VCaP (cell line): Measurements from ENCODE around the gene PGBD5.
"Not testable (repeated sequence)": the region's sequence is repeated elsewhere in the genome, so short reads cannot be mapped to it uniquely, and the experiment has no call there.

Experiments used
- H3K27ac ChIP-seq: fragments of 450-650 bp; 2 replicates; pipeline ENCODE4 v1.5.1; 2017
- CTCF ChIP-seq: fragments of 450-650 bp; conservative IDR thresholded peaks from 2 replicates; pipeline ENCODE4 v1.5.1; 2017; ENCODE audit warnings: mild to moderate bottlenecking, moderate library complexity

Gene PGBD5

GRCh38 chr1:230423951-230424350 is 2.2 kb downstream of the PGBD5 start:
- no peak for TF ChIP-seq CTCF
- peak overlapping the region; percentile 65 for H3K27ac ChIP-seq

GRCh38 chr1:230423261-230423660 is 2.9 kb downstream of the PGBD5 start:
- no peak overlapping the region for H3K27ac ChIP-seq
- TF ChIP-seq CTCF: no peak

- no peak for TF ChIP-seq CTCF
- no peak overlapping the region for H3K27ac ChIP-seq
Observed at GRCh38 chr1:230422221-230422981, 3.7 kb downstream of the PGBD5 start.

GRCh38 chr1:230421481-230421880 is 4.7 kb downstream of the PGBD5 start:
- no peak for TF ChIP-seq CTCF
- H3K27ac ChIP-seq: no peak overlapping the region

GRCh38 chr1:230420372-230420771 is 5.8 kb downstream of the PGBD5 start:
- H3K27ac ChIP-seq: not testable (repeated sequence)

GRCh38 chr1:230416430-230416829 is 9.7 kb downstream of the PGBD5 start:
- TF ChIP-seq CTCF: no peak
- H3K27ac ChIP-seq: no peak overlapping the region

- no peak for TF ChIP-seq CTCF
- H3K27ac ChIP-seq: no peak overlapping the region
Observed at GRCh38 chr1:230415405-230416132, 10.6 kb downstream of the PGBD5 start.

GRCh38 chr1:230414694-230415093 is 11.4 kb downstream of the PGBD5 start:
- H3K27ac ChIP-seq: no peak overlapping the region
- TF ChIP-seq CTCF: no peak
